HEK293 (cell line): Measurements from ENCODE around the gene USP38.

Experiments
- CTCF ChIA-PET: fragments of 350-600 bp; formaldehyde crosslinking; extraction: SDS; loops from one replicate; lab custom pipeline; 2021; ENCODE audit warnings: antibody characterized with exemption; lab: Yijun Ruan, JAX
- POLR2A ChIA-PET: fragments of 300-600 bp; formaldehyde crosslinking; extraction: SDS; loops from one replicate; lab custom pipeline; 2020; ENCODE audit warnings: antibody characterized with exemption, inconsistent platforms; lab: Yijun Ruan, JAX
- H3K27ac ChIP-seq: fragments of 200-500 bp; sonication (Bioruptor generic); 2 replicates; pipeline ENCODE4 v1.5.1; 2014; ENCODE audit warnings: low read depth, low read length, control low read depth, inconsistent platforms; ENCODE audit errors: extremely low read depth
- H3K36me3 ChIP-seq, 2 experiments: fragments of 200-500 bp in 1 of 2; sonication (Bioruptor generic) in 1 of 2; 1 replicate in 1 of 2; 2 replicates in 1 of 2; pipeline ENCODE4 v1.5.1; 2014 to 2017; ENCODE audit warnings: inconsistent platforms in 2 of 2, low read length in 2 of 2; ENCODE audit not compliant: control insufficient read depth in 2 of 2, insufficient read depth in 1 of 2
- H3K4me1 ChIP-seq: fragments of 200-500 bp; sonication (Bioruptor generic); 2 replicates; pipeline ENCODE4 v1.5.1; 2014; ENCODE audit warnings: mild to moderate bottlenecking, low read length, inconsistent platforms; ENCODE audit not compliant: control insufficient read depth, insufficient read depth
- H3K4me3 ChIP-seq: 2 replicates; pipeline ENCODE4 v1.5.1; 2011; ENCODE audit warnings: low read depth, mild to moderate bottlenecking, control low read depth, low read length, moderate library complexity
- H3K9me3 ChIP-seq: fragments of 200-500 bp; sonication (Bioruptor generic); 2 replicates; pipeline ENCODE4 v1.5.1; 2014; ENCODE audit warnings: low read depth, low read length, inconsistent platforms; ENCODE audit not compliant: control insufficient read depth, insufficient read depth
- BCL6B ChIP-seq: fragments of 450-650 bp; formaldehyde crosslinking; IDR thresholded peaks from 2 replicates; pipeline ENCODE4 v1.5.1; 2017; ENCODE audit warnings: missing biosample characterization, missing genetic modification characterization
- FEZF1 ChIP-seq: fragments of 450-650 bp; formaldehyde crosslinking; IDR thresholded peaks from 2 replicates; pipeline ENCODE4 v1.5.1; 2016; ENCODE audit warnings: missing biosample characterization, missing genetic modification characterization
- GLIS1 ChIP-seq: fragments of 450-650 bp; formaldehyde crosslinking; IDR thresholded peaks from 2 replicates; pipeline ENCODE4 v1.5.1; 2016; ENCODE audit warnings: missing biosample characterization, missing genetic modification characterization
- HIC1 ChIP-seq: fragments of 450-650 bp; formaldehyde crosslinking; IDR thresholded peaks from 2 replicates; pipeline ENCODE4 v1.5.1; 2016; ENCODE audit warnings: missing biosample characterization, missing genetic modification characterization
- KLF1 ChIP-seq: fragments of 450-650 bp; formaldehyde crosslinking; IDR thresholded peaks from 2 replicates; pipeline ENCODE4 v1.5.1; 2016; ENCODE audit warnings: missing biosample characterization, missing genetic modification characterization
- PRDM10 ChIP-seq: fragments of 450-650 bp; formaldehyde crosslinking; IDR thresholded peaks from 2 replicates; pipeline ENCODE4 v1.5.1; 2016; ENCODE audit warnings: missing biosample characterization, missing genetic modification characterization
- SCRT2 ChIP-seq: fragments of 450-650 bp; formaldehyde crosslinking; IDR thresholded peaks from 2 replicates; pipeline ENCODE4 v1.5.1; 2016; ENCODE audit warnings: missing biosample characterization, missing genetic modification characterization
- ZBTB1 ChIP-seq: fragments of 450-650 bp; formaldehyde crosslinking; IDR thresholded peaks from 2 replicates; pipeline ENCODE4 v1.5.1; 2016; ENCODE audit warnings: missing biosample characterization, missing genetic modification characterization
- ZBTB10 ChIP-seq: fragments of 450-650 bp; formaldehyde crosslinking; IDR thresholded peaks from 2 replicates; pipeline ENCODE4 v1.5.1; 2016; ENCODE audit warnings: missing biosample characterization, missing genetic modification characterization
- ZBTB48 ChIP-seq: fragments of 450-650 bp; formaldehyde crosslinking; IDR thresholded peaks from 2 replicates; pipeline ENCODE4 v1.5.1; 2016; ENCODE audit warnings: missing biosample characterization, missing genetic modification characterization
- ZBTB49 ChIP-seq: fragments of 450-650 bp; formaldehyde crosslinking; IDR thresholded peaks from 2 replicates; pipeline ENCODE4 v1.5.1; 2016; ENCODE audit warnings: missing biosample characterization, missing genetic modification characterization, low read depth
- ZFP41 ChIP-seq: fragments of 450-650 bp; formaldehyde crosslinking; IDR thresholded peaks from 2 replicates; pipeline ENCODE4 v1.5.1; 2016; ENCODE audit warnings: missing biosample characterization, missing genetic modification characterization, borderline replicate concordance
- ZNF132 ChIP-seq: fragments of 450-650 bp; formaldehyde crosslinking; IDR thresholded peaks from 2 replicates; pipeline ENCODE4 v1.5.1; 2017; ENCODE audit warnings: missing biosample characterization, missing genetic modification characterization, borderline replicate concordance
- ZNF211 ChIP-seq: fragments of 450-650 bp; formaldehyde crosslinking; IDR thresholded peaks from 2 replicates; pipeline ENCODE4 v1.5.1; 2016; ENCODE audit warnings: low read depth, missing biosample characterization, missing genetic modification characterization
- ZNF221 ChIP-seq: fragments of 450-650 bp; formaldehyde crosslinking; IDR thresholded peaks from 2 replicates; pipeline ENCODE4 v1.5.1; 2017; ENCODE audit warnings: missing biosample characterization, missing genetic modification characterization, borderline replicate concordance
- ZNF433 ChIP-seq: fragments of 450-650 bp; formaldehyde crosslinking; IDR thresholded peaks from 2 replicates; pipeline ENCODE4 v1.5.1; 2016; ENCODE audit warnings: missing biosample characterization, missing genetic modification characterization, low read depth
- ZNF530 ChIP-seq: fragments of 450-650 bp; formaldehyde crosslinking; IDR thresholded peaks from 2 replicates; pipeline ENCODE4 v1.5.1; 2016; ENCODE audit warnings: low read depth, missing biosample characterization, missing genetic modification characterization
- ZNF621 ChIP-seq: fragments of 450-650 bp; formaldehyde crosslinking; IDR thresholded peaks from 2 replicates; pipeline ENCODE4 v1.5.1; 2017; ENCODE audit warnings: missing biosample characterization, missing genetic modification characterization
- ZNF670 ChIP-seq: fragments of 450-650 bp; formaldehyde crosslinking; IDR thresholded peaks from 2 replicates; pipeline ENCODE4 v1.5.1; 2016; ENCODE audit warnings: missing biosample characterization, missing genetic modification characterization, low read depth
- ZNF785 ChIP-seq: fragments of 450-650 bp; formaldehyde crosslinking; IDR thresholded peaks from 2 replicates; pipeline ENCODE4 v1.5.1; 2016; ENCODE audit warnings: missing biosample characterization, missing genetic modification characterization

The USP38 gene

GRCh38 chr4:143224255-143224654 lies 39.5 kb downstream of the USP38 start (continued):
- TF ChIP-seq ZFP41 (tag by site-specific recombination) (no peak), FEZF1 (no peak), PRDM10 (tag by site-specific recombination) (no peak), ZBTB49 (tag by site-specific recombination) (no peak)

- Histone ChIP-seq H3K4me3 (no peak overlapping the region), H3K36me3 (peaks cover 4 to 33% of the 10 kb centered on the region in 2 experiments; a peak in 2 of 3 replicates), H3K4me1 (no peaks in the 10 kb centered on the region), H3K27ac (no peak overlapping the region), H3K9me3 (no peaks in the 10 kb centered on the region)
- POLR2A ChIA-PET: no interaction called here
- TF ChIP-seq SCRT2 (no peak), KLF1 (tag by site-specific recombination) (no peak), ZFP41 (tag by site-specific recombination) (no peak), ZNF221 (tag by site-specific recombination) (no peak), ZNF670 (tag by site-specific recombination) (no peak), ZNF530 (tag by site-specific recombination) (no peak), ZNF433 (no peak), ZBTB10 (tag by site-specific recombination) (no peak), GLIS1 (tag by site-specific recombination) (no peak), ZNF211 (tag by site-specific recombination) (no peak), ZBTB48 (tag by site-specific recombination) (no peak), ZBTB1 (tag by site-specific recombination) (no peak), ZNF132 (tag by site-specific recombination) (no peak), HIC1 (no peak), BCL6B (no peak), PRDM10 (tag by site-specific recombination) (no peak), ZNF785 (tag by site-specific recombination) (no peak), ZNF621 (tag by site-specific recombination) (no peak)
- CTCF ChIA-PET: no interaction called here
These were observed 40.5 kb downstream of the USP38 start for GRCh38 chr4:143225167-143225566.
